Neural progenitor cell (in vitro differentiated cells): ENCODE measurements around the gene C12orf56. TPM values are rescaled to one million over a fixed set of nuclear protein-coding genes. Genes with fewer than 3 reads are reported as not detected.

ENCODE experiments used
- DNase-seq: peaks from one replicate; pipeline ENCODE4 v3.0.0-alpha.2; 2016; ENCODE audit warnings: low spot score
- H2AFZ ChIP-seq: fragments of 200-600 bp; sonication (generic); replicated peaks from 2 replicates; pipeline ENCODE4 v1.6.1; 2016; ENCODE audit warnings: antibody characterized with exemption
- H3F3A ChIP-seq: fragments of 200-600 bp; sonication (generic); 2 replicates; pipeline ENCODE4 v1.6.1; 2016; ENCODE audit warnings: antibody characterized with exemption, low read depth
- H3K27ac ChIP-seq: fragments of 200-600 bp; sonication (generic); 2 replicates; pipeline ENCODE4 v1.5.1; 2016; ENCODE audit warnings: mild to moderate bottlenecking
- H3K27me3 ChIP-seq: fragments of 200-600 bp; sonication (generic); 2 replicates; pipeline ENCODE4 v1.6.1; 2016; ENCODE audit warnings: mild to moderate bottlenecking, moderate library complexity
- H3K36me3 ChIP-seq: fragments of 200-600 bp; sonication (generic); 2 replicates; pipeline ENCODE4 v1.5.1; 2016
- H3K4me1 ChIP-seq: fragments of 200-600 bp; sonication (generic); 2 replicates; pipeline ENCODE4 v1.6.1; 2016; ENCODE audit warnings: mixed run types
- H3K4me2 ChIP-seq: fragments of 200-600 bp; sonication (generic); 2 replicates; pipeline ENCODE4 v1.6.1; 2016
- H3K4me3 ChIP-seq: fragments of 200-600 bp; sonication (generic); 2 replicates; pipeline ENCODE4 v1.5.1; 2016
- H3K79me2 ChIP-seq: fragments of 200-600 bp; sonication (generic); 2 replicates; pipeline ENCODE4 v1.6.1; 2016; ENCODE audit warnings: low read depth
- H3K9ac ChIP-seq: fragments of 200-600 bp; sonication (generic); 2 replicates; pipeline ENCODE4 v1.6.1; 2016
- H3K9me3 ChIP-seq: fragments of 200-600 bp; sonication (generic); 2 replicates; pipeline ENCODE4 v1.5.1; 2016; ENCODE audit warnings: low read depth
- H4K20me1 ChIP-seq: fragments of 200-600 bp; sonication (generic); 2 replicates; pipeline ENCODE4 v1.6.1; 2016; ENCODE audit warnings: low read depth
- H3K27ac Mint-ChIP-seq: 3 replicates; pipeline ENCODE4 v1.8.0; 2021; ENCODE audit warnings: mixed read lengths
- H3K27me3 Mint-ChIP-seq: 2 replicates; pipeline ENCODE4 v1.8.0; 2022; ENCODE audit warnings: low read depth, mild to moderate bottlenecking, inconsistent platforms, moderate library complexity, mixed read lengths; ENCODE audit not compliant: insufficient read depth
- H3K36me3 Mint-ChIP-seq: 3 replicates; pipeline ENCODE4 v1.8.0; 2021; ENCODE audit warnings: mixed read lengths
- H3K4me1 Mint-ChIP-seq: 3 replicates; pipeline ENCODE4 v1.8.0; 2021; ENCODE audit warnings: mixed read lengths
- H3K4me3 Mint-ChIP-seq: 3 replicates; pipeline ENCODE4 v1.8.0; 2021; ENCODE audit warnings: mild to moderate bottlenecking, moderate library complexity, mixed read lengths
- H3K9me3 Mint-ChIP-seq: 3 replicates; pipeline ENCODE4 v1.8.0; 2020; ENCODE audit warnings: mixed read lengths
- EZH2 ChIP-seq: fragments of 200-600 bp; sonication (generic); IDR thresholded peaks from 2 replicates; pipeline ENCODE4 v1.6.1; 2017; ENCODE audit warnings: antibody characterized with exemption, mild to moderate bottlenecking, moderate library complexity
- EZH2phosphoT487 ChIP-seq: fragments of 200-600 bp; sonication (generic); IDR thresholded peaks from 2 replicates; pipeline ENCODE4 v1.6.1; 2017; ENCODE audit warnings: antibody characterized with exemption
- total RNA-seq: library from RNA; depleted of rRNA; stranded (reverse); fragments of >200 nt; gene quantifications from 2 replicates; pipeline ENCODE4 v1.2.3, GENCODE V29; 2015; ENCODE audit warnings: low replicate concordance
- TF ChIP-seq, protein P1 (sequence below): fragments of 200-600 bp; sonication (generic); IDR thresholded peaks from 2 replicates; pipeline ENCODE4 v1.5.1; 2017; ENCODE audit warnings: antibody characterized with exemption, mild to moderate bottlenecking

C12orf56 gene
- total RNA-seq, 1 donor from 2014 or later: 4.2 TPM

DNA sequence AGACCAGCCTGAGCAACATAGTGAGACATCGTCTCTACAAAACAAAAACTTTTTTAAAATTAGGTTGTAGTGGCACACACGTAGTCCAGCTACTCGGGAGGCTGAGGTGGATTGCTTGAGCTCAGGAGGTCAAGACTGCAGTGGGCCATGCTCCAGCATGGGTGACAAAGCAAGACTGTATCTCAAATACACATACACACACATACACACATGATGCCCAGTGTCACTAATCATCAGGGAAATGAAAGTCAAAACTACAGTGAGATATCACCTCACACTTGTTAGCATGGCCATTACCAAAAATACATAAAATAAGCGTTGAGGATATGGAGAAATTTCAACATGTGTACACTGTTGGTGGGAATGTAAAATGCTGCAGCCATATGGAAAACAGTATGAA lies 135.3 kb downstream of the C12orf56 start:
- Mint-ChIP-seq H3K27me3 (no peaks in the 10 kb centered on the region), H3K4me3 (no peak overlapping the region), H3K27ac (no peak overlapping the region), H3K9me3 (no peaks in the 10 kb centered on the region), H3K4me1 (no peaks in the 10 kb centered on the region), H3K36me3 (no peaks in the 10 kb centered on the region)
- Histone ChIP-seq H4K20me1 (no peaks in the 10 kb centered on the region), H3K36me3 (no peaks in the 10 kb centered on the region), H3K79me2 (no peaks in the 10 kb centered on the region), H3K27ac (no peak overlapping the region), H3K9me3 (no peaks in the 10 kb centered on the region), H3K4me1 (no peaks in the 10 kb centered on the region), H3K4me3 (no peak overlapping the region), H3K27me3 (no peaks in the 10 kb centered on the region), H2AFZ (no peak overlapping the region), H3F3A (no peaks in the 10 kb centered on the region), H3K4me2 (no peak overlapping the region), H3K9ac (no peak overlapping the region)
- TF ChIP-seq EZH2: no peak
- TF ChIP-seq EZH2phosphoT487: no peak
- TF ChIP-seq, protein P1, sequence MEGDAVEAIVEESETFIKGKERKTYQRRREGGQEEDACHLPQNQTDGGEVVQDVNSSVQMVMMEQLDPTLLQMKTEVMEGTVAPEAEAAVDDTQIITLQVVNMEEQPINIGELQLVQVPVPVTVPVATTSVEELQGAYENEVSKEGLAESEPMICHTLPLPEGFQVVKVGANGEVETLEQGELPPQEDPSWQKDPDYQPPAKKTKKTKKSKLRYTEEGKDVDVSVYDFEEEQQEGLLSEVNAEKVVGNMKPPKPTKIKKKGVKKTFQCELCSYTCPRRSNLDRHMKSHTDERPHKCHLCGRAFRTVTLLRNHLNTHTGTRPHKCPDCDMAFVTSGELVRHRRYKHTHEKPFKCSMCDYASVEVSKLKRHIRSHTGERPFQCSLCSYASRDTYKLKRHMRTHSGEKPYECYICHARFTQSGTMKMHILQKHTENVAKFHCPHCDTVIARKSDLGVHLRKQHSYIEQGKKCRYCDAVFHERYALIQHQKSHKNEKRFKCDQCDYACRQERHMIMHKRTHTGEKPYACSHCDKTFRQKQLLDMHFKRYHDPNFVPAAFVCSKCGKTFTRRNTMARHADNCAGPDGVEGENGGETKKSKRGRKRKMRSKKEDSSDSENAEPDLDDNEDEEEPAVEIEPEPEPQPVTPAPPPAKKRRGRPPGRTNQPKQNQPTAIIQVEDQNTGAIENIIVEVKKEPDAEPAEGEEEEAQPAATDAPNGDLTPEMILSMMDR: no peak
- no peak for DNase-seq

DNA sequence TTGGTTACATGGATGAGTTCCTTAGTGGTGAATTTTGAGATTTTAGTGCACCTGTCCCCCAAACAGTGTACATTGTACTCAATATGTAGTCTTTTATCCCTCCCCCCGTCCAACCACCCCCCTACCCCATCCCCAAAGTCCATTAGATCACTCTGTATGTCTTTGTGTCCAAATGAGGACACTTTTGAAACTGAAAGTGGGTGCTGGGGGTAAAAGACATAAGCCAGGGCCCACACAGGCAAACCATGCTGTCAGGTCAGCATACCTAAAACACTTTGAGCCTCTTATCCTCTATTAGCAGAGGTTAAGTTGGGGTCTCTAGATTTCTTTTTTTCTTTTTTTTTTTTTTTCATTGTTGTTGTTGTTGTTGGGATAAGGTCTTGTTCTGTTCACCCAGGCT lies 137.2 kb downstream of the C12orf56 start:
- H3K4me1 Mint-ChIP-seq: no peaks in the 10 kb centered on the region
- Histone ChIP-seq H3F3A (no peaks in the 10 kb centered on the region), H3K4me1 (no peaks in the 10 kb centered on the region), H3K27me3 (no peaks in the 10 kb centered on the region), H3K4me2 (no peak overlapping the region), H3K27ac (no peak overlapping the region), H3K79me2 (no peaks in the 10 kb centered on the region), H4K20me1 (no peaks in the 10 kb centered on the region), H3K9ac (no peak overlapping the region), H2AFZ (no peak overlapping the region), H3K36me3 (no peaks in the 10 kb centered on the region), H3K4me3 (no peak overlapping the region), H3K9me3 (no peaks in the 10 kb centered on the region)
- H3K4me3 Mint-ChIP-seq: no peak overlapping the region
- H3K27me3 Mint-ChIP-seq: no peaks in the 10 kb centered on the region
- DNase-seq: no peak
- no peak overlapping the region for H3K27ac Mint-ChIP-seq
- H3K9me3 Mint-ChIP-seq: no peaks in the 10 kb centered on the region
- no peaks in the 10 kb centered on the region for H3K36me3 Mint-ChIP-seq
- TF ChIP-seq, protein P1: no peak
- TF ChIP-seq EZH2phosphoT487: no peak
- no peak for TF ChIP-seq EZH2

DNA sequence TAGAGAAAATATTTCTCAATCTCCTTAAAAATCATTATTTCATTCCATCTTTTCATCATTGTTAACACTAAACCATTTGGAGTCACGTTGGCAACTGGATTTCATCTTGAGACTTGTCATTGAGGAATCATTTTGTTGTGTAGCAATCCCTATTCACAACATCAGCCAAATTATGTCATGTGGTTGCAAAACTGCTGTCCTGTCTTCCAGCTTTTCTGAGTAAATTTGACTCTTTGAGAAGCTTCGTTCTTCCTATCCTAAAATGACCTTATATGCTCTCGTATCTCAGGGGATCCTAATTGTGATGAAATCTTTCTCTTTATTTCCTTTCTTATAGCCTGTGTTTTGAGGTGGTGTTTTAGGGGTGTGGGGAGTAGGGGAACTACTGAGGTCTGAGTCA lies 137.9 kb downstream of the C12orf56 start:
- Mint-ChIP-seq H3K36me3 (no peaks in the 10 kb centered on the region), H3K27ac (no peak overlapping the region), H3K9me3 (no peaks in the 10 kb centered on the region), H3K4me3 (no peak overlapping the region), H3K4me1 (no peaks in the 10 kb centered on the region), H3K27me3 (no peaks in the 10 kb centered on the region)
- no peak for DNase-seq
- TF ChIP-seq, protein P1: no peak
- TF ChIP-seq EZH2phosphoT487: no peak
- TF ChIP-seq EZH2: no peak
- Histone ChIP-seq H3K4me1 (no peaks in the 10 kb centered on the region), H3K79me2 (no peaks in the 10 kb centered on the region), H3K27me3 (no peaks in the 10 kb centered on the region), H3K36me3 (no peaks in the 10 kb centered on the region), H3K9ac (no peak overlapping the region), H2AFZ (no peak overlapping the region), H4K20me1 (no peaks in the 10 kb centered on the region), H3K27ac (no peak overlapping the region), H3F3A (no peaks in the 10 kb centered on the region), H3K4me3 (no peak overlapping the region), H3K9me3 (no peaks in the 10 kb centered on the region), H3K4me2 (no peak overlapping the region)

DNA sequence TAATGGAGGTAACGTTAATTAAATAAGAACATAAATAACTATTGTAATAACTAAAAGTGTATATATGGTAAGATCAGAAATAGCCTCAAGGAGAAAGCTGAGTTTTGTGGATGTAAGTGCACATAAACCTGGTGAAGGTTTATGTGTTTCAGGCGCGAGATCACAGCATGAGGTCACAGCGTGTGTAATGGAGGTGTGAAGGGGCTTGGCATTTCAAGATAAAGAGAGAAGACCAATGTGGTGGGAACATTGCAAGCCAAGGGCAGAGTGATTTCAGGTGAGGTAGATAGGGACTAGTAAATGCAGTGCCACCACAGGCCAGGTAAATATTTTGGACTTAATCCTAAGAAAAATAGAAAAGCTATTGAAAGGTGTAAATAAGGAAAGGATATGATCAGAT lies 146.7 kb downstream of the C12orf56 start:
- Mint-ChIP-seq H3K27ac (no peak overlapping the region), H3K36me3 (no peaks in the 10 kb centered on the region)
- no peaks in the 10 kb centered on the region for H3K9me3 ChIP-seq

More for the DNA sequence above, 146.7 kb downstream of the C12orf56 start:
- Mint-ChIP-seq H3K4me3 (no peak overlapping the region), H3K27me3 (no peaks in the 10 kb centered on the region), H3K9me3 (no peaks in the 10 kb centered on the region), H3K4me1 (no peaks in the 10 kb centered on the region)
- Histone ChIP-seq H3K27me3 (no peaks in the 10 kb centered on the region), H3K4me3 (no peak overlapping the region), H3K4me1 (no peaks in the 10 kb centered on the region), H3F3A (no peaks in the 10 kb centered on the region), H4K20me1 (no peaks in the 10 kb centered on the region), H2AFZ (no peak overlapping the region), H3K36me3 (no peaks in the 10 kb centered on the region), H3K27ac (no peak overlapping the region), H3K9ac (no peak overlapping the region), H3K4me2 (no peak overlapping the region), H3K79me2 (no peaks in the 10 kb centered on the region)
- TF ChIP-seq, protein P1: no peak
- TF ChIP-seq EZH2phosphoT487 (no peak), EZH2 (no peak)
- DNase-seq: no peak
